CD4-positive, alpha-beta T cell treated with Interleukin-17A for 1 hour (primary cell): ENCODE measurements around the gene SELENOP.
"Not testable (repeated sequence)": the region's sequence is repeated elsewhere in the genome, so short reads cannot be mapped to it uniquely, and the experiment has no call there.

Experiments used
- DNase-seq: peaks from one replicate; pipeline ENCODE4 v3.0.0-alpha.2; 2020

The SELENOP gene

GRCh38 chr5:42811591-42812446 is at the start of gene SELENOP:
Gene SELENOP (minus strand): TSS chr5:42811892. CDS start chr5:42808353, 3,539 bp downstream.
- no peak for DNase-seq

GRCh38 chr5:42858687-42859086 is 47.0 kb upstream of the SELENOP start:
- no peak for DNase-seq

GRCh38 chr5:42858031-42858643 is 46.4 kb upstream of the SELENOP start:
- no peak for DNase-seq

- DNase-seq = no peak
Observed at GRCh38 chr5:42855811-42856210, 44.1 kb upstream of the SELENOP start.

- DNase-seq = no peak
Observed at GRCh38 chr5:42855386-42855785, 43.7 kb upstream of the SELENOP start.

- no peak for DNase-seq
Observed at GRCh38 chr5:42854795-42855194, 43.1 kb upstream of the SELENOP start.

GRCh38 chr5:42852826-42853225 is 41.1 kb upstream of the SELENOP start:
- DNase-seq = no peak

GRCh38 chr5:42851481-42851880 is 39.8 kb upstream of the SELENOP start:
- no peak for DNase-seq

GRCh38 chr5:42848545-42848944 is 36.9 kb upstream of the SELENOP start:
- DNase-seq = no peak

- not testable (repeated sequence) for DNase-seq
Observed at GRCh38 chr5:42844408-42844807, 32.7 kb upstream of the SELENOP start.

GRCh38 chr5:42843675-42844292 is 32.1 kb upstream of the SELENOP start:
- DNase-seq = no peak

GRCh38 chr5:42842921-42843641 is 31.4 kb upstream of the SELENOP start:
- no peak for DNase-seq

- no peak for DNase-seq
Observed at GRCh38 chr5:42840842-42841567, 29.3 kb upstream of the SELENOP start.

- DNase-seq = no peak
Observed at GRCh38 chr5:42840269-42840668, 28.6 kb upstream of the SELENOP start.

GRCh38 chr5:42839196-42839595 is 27.5 kb upstream of the SELENOP start:
- DNase-seq = no peak

- no peak for DNase-seq
Observed at GRCh38 chr5:42837601-42838000, 25.9 kb upstream of the SELENOP start.

- DNase-seq = no peak
Observed at GRCh38 chr5:42836070-42836769, 24.5 kb upstream of the SELENOP start.

- DNase-seq = no peak
Observed at GRCh38 chr5:42832060-42832459, 20.4 kb upstream of the SELENOP start.

- DNase-seq = no peak
Observed at GRCh38 chr5:42830924-42831323, 19.2 kb upstream of the SELENOP start.

GRCh38 chr5:42828671-42829070 is 17.0 kb upstream of the SELENOP start:
- DNase-seq = no peak

- DNase-seq = no peak
Observed at GRCh38 chr5:42826757-42827515, 15.2 kb upstream of the SELENOP start.
